Stimulated activated CD4-positive, alpha-beta T cell treated with anti-CD3 and anti-CD28 coated beads, Interleukin-4, amount 100 ng/mL, for 4 hours (primary cell): Measurements from ENCODE around the gene POPDC2.

Source experiments
- DNase-seq, 2 experiments: peaks; one replicate each; pipeline ENCODE4 v3.0.0-alpha.2; 2020

POPDC2 gene

GRCh38 chr3:119669906-119670570, 9.6 kb upstream of the POPDC2 start:
- no peak for DNase-seq

- DNase-seq = no peak
These were observed 5.7 kb upstream of the POPDC2 start for GRCh38 chr3:119665954-119666559.

GRCh38 chr3:119664850-119665379, 4.5 kb upstream of the POPDC2 start:
- no peak for DNase-seq

- no peak for DNase-seq
These were observed 4.0 kb upstream of the POPDC2 start for GRCh38 chr3:119664370-119664769.

- no peak for DNase-seq
These were observed 3.5 kb upstream of the POPDC2 start for GRCh38 chr3:119663885-119664284.

GRCh38 chr3:119662604-119663373, 2.4 kb upstream of the POPDC2 start:
- DNase-seq = no peak

- no peak for DNase-seq
These were observed 640 bp downstream of the POPDC2 start for GRCh38 chr3:119659606-119660291.

- no peak for DNase-seq
These were observed 1.4 kb downstream of the POPDC2 start for GRCh38 chr3:119658994-119659393.

- DNase-seq = no peak
These were observed 2.3 kb downstream of the POPDC2 start for GRCh38 chr3:119657887-119658702.

- DNase-seq = no peak
These were observed 6.5 kb downstream of the POPDC2 start for GRCh38 chr3:119653876-119654275.

- DNase-seq = no peak
These were observed 7.9 kb downstream of the POPDC2 start for GRCh38 chr3:119652306-119653033.

- DNase-seq = no peak
These were observed 10.6 kb downstream of the POPDC2 start for GRCh38 chr3:119649761-119650160.

GRCh38 chr3:119647843-119648575, 12.4 kb downstream of the POPDC2 start:
- no peak for DNase-seq

- DNase-seq = no peak
These were observed 13.2 kb downstream of the POPDC2 start for GRCh38 chr3:119647171-119647570.

- DNase-seq = no peak
These were observed 14.6 kb downstream of the POPDC2 start for GRCh38 chr3:119645813-119646212.

- no peak for DNase-seq
These were observed 15.9 kb downstream of the POPDC2 start for GRCh38 chr3:119644481-119644880.

GRCh38 chr3:119643528-119643927, 16.9 kb downstream of the POPDC2 start:
- DNase-seq = no peak

GRCh38 chr3:119642746-119643473, 17.5 kb downstream of the POPDC2 start:
- DNase-seq = no peak

GRCh38 chr3:119641416-119641815, 19.0 kb downstream of the POPDC2 start:
- DNase-seq = no peak
